Fibroblast of peridontal ligament (primary cell): ENCODE data around the gene GPR78.

ENCODE experiments used
- DNase-seq: peaks from one replicate; pipeline ENCODE4 v3.0.0-alpha.2; 2010; ENCODE audit errors: extremely low read depth

The GPR78 gene

GRCh38 chr4:8586246-8586645 lies 6.1 kb downstream of the GPR78 start:
- DNase-seq: no peak

DNA sequence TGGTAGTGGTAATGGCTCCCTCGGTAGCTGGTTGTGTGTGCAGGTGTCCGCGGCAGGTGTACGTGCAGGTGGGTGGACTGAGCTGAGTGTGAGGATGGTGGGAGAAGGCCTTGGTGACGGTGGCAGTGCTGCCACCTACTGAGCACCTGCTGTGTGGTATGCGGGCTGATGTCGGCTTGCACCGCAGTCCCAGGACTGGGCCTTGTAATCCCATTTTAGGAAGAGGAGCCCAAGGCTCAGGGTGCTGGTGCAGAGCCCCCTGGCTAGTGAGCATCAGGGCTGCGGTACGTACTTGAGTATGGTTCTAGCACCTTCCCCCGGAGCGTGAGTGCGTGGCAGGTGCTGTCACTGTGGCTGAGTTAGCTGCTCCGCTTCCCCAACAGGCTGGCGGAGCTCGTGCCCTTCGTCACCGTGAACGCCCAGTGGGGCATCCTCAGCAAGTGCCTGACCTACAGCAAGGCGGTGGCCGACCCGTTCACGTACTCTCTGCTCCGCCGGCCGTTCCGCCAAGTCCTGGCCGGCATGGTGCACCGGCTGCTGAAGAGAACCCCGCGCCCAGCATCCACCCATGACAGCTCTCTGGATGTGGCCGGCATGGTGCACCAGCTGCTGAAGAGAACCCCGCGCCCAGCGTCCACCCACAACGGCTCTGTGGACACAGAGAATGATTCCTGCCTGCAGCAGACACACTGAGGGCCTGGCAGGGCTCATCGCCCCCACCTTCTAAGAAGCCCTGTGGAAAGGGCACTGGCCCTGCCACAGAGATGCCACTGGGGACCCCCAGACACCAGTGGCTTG lies 6.7 kb downstream of the GPR78 start:
- DNase-seq: no peak

DNA sequence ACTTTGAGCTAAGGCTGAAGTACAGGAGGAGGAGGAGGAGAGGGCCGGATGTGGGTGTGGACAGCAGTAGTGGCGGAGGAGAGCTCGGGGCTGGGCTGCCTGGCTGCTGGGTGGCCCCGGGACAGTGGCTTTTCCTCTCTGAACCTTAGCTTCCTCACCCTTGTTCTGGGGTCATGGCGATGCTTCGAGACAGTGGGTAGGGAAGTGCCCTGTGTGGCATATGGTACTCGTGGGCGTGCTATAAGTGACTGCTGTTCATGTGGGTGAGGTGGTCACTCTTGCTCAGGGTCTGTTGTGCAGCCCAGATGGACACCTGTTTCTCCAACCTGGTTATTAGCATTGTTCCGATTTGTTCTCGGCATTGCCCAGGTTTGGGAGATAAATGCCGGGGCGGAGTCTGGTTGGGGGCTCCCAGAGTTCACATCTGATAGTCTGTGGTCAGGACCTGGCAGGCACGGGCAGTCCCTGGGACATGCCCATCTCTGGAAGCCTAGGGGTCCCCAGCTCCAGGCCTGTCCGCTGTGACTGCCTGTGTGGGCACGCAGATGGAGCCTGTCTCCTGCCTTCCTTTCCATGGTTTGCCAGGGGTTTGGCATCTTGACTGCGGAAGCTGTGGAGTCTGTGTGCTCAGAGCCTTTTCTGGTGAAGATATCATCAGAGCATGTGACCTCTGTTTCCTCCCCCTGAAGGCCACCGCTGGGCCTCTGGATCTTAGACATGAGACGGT lies 7.4 kb downstream of the GPR78 start:
- DNase-seq: no peak

- DNase-seq: no peak
These were observed 7.9 kb downstream of the GPR78 start for GRCh38 chr4:8588196-8588470.

GRCh38 chr4:8589336-8589735 lies 9.1 kb downstream of the GPR78 start:
- DNase-seq: no peak

- DNase-seq: peak; percentile 87
These were observed 9.8 kb downstream of the GPR78 start for GRCh38 chr4:8589823-8590545.

- DNase-seq: no peak
These were observed 10.3 kb downstream of the GPR78 start for GRCh38 chr4:8590546-8590880.

GRCh38 chr4:8591114-8591513 lies 10.9 kb downstream of the GPR78 start:
- DNase-seq: no peak

DNA sequence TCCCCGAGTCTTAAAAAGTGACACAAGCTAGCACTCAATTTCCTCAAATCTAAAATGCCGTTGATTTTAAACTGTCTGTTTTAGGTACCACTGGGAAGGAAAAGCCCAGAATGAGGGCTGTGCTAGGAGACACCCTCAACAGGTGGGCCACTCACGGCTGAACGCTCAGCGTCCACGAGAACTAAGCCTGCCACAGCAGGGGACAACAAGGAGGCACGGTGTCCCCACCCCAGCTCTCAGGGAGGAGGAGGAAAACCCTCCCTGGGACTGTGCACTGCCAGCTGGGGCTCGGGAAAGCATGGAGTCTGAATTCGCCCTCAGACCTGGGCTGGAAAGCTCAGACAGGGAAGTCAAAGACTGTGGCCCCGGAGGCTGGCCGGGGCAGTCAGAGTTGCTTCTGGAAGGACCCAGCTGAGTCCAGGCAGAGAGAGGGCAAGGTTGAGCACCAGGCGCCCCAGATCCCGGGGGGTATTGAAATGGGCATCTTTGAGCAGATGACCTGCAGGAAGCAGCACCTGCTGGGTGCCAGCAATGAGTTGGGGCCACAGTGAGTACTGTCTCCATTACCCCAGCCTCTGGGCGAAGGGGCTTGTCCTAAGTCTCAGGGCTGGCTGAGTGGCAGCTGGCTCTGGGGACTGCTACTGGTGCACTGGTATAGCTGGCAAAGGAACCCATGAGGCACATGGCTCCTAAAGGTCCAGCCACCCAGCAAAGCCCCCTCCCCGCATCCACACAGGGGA lies 11.6 kb downstream of the GPR78 start:
- no peak for DNase-seq

DNA sequence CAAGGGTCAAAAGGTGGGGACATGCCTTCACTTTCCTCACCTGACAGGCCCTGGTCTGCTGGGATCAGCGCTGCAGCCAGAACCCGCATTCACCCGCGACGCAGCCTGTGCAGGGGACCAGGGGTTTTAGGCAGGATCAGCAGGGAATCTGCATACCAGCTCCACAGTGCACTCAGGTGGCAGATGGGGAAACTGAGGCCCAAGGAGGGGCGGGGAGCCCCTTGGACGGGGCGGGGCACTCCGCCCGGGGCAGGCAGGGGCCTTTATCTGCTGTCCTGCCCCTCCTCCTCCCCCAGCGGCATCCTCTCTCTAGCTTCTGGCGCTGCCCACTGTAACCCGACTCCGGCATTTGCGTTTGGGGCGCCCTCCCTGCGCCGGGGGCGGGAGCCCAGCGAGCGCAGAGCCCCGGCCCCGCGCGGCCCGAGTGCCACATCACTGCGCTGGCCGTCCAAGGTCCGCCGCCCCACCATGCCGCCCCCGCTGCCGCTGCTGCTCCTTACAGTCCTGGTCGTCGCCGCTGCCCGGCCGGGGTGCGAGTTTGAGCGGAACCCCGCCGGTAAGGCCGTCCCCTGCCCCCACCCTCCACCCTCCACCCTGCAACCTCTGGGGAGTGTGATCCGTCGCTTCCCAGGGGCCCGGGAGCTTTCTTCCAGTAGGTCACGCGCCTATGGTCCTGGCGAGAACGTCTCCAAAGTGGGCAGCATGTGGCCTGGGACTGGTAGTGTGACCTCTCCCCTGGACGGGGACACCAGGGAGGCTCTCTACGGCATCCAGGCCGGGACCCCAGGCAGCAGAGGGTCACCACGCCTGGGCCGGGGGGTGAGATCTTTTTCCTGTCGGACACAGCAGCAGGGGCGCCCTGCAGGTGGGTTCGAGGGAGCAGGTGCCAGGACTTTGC lies 12.4 kb downstream of the GPR78 start, which contains the start of gene CPZ:
Gene CPZ (plus strand): TSS at position 400 of the 898 bp plus-strand sequence. CDS start 69 bp downstream, at position 469.
- peak; percentile 44 for DNase-seq

DNA sequence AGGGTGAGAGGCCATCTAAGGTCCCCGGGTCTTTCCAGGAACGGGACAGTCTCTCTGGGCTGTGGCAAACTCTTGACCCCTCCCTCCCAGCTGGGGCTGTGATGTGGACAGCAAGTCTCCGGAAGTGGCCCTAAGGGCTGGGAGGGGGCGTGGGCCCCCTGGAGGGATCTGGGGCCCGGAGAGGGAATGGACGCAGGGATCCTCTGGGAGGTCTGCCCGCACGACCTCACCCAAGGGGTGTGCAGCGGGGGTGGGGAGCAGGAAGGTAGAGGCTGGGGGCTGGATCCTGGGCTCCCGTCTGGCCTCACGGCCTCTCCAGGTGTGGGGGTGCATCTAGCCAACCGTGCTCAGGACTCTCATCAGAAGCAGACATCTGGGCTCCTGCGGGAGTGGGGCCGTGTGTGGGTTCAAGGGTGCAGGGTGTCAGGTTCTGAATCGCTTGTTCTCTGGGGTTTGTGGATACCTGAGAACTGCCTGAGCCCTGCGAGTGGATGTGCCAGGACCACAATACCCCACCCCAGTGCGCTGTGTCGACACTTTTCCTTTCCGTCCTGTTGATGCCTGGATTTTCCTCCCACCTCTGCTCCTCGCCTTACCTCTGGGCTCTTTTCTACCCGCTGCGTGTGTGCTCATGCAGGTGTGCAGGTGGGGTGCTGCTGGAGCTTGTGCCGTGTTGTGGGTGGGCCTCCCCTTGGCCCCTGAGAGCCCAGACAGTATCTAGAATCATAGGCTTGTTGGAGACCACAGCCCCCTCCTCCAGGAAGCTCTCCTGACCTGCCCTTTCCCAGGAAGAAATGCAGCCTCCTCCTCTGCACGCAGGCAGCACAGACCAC lies 13.3 kb downstream of the GPR78 start:
- no peak for DNase-seq

DNA sequence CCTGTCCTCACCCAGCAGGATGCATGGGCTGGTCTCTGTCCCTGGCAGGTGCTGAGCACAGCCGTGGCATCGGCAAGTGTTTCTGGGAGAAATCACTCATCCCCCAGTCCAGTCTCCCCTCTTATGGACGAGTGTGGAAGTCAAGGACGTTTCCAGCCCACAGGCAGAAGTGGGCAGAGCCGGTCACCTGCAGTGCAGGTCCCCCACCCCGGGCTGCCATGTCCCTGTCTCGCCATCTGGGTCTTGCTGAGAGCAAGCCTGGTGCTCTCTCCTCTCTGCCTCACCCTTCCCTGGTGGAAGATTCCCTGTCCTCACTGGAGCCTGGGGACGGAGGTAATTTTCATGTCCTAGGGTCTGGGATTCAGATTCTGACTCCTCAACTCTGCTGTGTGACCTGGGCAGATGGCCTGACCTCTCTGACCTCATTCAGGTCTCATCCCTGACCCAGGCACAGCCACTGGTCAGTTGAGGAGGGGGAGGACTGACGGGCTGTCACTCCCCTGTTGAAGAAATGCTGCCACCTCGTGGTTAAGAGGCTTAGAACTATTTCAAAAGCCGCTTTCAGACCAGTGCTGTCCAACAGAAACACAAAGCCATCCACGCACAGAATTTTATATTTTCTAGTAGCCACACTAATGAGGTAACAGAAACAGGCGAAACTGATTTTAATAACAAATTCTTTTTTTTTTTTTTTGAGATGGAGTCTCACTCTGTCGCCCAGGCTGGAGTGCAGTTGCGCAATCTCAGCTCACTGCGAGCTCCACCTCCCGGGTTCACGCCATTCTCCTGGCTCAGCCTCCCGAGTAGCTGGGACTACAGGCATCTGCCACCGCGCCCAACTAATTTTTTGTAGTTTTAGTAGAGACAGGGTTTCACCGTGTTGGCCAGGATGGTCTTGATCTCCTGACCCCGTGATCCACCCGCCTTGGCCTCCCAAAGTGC lies 14.2 kb downstream of the GPR78 start:
- DNase-seq: peak; percentile 87

GRCh38 chr4:8595237-8596087 lies 15.3 kb downstream of the GPR78 start:
- no peak for DNase-seq

DNA sequence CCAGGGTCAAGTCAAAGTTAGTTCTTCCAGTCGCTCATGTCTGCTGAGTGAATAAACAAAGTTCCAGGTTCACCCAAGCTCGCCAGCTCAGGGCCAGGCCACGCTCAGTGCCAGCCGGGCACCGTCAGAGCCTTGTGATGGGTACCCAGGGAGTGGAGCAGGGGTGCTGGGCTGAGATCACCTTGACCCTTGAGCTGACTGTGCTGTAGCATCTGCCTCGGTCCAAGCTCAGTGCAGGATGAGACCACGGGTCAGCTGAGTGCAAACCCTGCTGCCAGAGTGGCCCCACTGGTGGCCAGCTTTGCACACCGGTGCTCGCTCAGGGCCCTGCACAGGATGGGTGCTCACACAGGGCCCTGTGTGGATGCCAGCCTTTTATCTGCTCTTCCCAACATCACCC lies 16.7 kb downstream of the GPR78 start:
- no peak for DNase-seq

DNA sequence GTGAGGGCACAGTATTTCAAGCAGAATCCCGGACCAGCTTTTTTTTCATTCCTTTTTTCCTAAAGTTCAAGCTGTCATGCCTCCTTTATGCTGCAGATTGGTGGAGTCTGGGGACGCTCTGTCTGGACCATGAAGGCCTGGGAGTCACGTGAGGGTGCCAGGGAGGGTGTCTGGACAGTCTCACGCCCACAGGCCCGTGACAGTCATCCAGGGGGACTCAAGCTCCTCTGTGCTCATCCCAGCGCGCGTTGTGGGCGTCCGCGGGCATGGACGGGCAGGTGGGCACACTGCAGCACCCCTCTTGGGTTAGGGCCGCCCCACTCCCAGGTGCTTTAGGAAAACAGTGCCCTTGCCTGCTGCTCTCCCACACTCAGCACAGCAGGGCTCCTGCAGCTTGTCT lies 17.1 kb downstream of the GPR78 start:
- no peak for DNase-seq

GRCh38 chr4:8597791-8598190 lies 17.6 kb downstream of the GPR78 start:
- no peak for DNase-seq

DNA sequence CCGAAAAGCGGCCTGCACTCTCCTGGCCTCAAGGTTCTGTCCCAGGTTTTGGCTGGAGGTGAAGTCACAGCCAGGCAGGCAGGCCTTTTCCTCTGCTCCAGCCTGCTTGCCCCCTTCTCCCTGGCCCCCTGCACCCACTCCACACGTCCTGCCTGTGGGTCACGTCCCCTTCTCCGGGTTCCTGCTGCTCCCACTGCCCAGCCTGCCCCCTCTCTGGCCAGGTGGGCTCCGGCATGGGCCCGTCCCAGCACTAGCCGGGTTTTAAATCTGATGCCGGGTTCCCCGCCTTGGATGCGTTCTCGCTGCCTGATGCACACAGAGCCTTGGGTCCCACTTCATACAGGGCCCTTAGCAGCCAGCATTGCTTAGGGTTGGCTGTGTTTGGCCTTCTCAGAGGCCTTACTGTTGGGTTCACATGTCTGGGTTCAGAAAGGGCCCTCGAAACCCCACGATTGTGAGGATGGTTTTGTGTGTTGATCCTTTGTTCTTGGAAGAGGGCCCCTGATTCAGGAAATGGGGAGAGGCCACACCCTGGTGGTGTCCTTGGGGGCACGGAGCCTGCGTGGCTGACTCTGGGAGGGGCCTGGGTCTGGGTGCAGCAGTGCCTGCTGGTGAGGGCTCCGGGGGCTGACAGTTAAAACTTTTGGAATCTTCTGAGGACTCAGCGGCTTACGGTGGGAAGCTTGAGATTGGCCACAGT lies 18.3 kb downstream of the GPR78 start:
- DNase-seq: no peak

GRCh38 chr4:8599091-8599460 lies 18.9 kb downstream of the GPR78 start:
- DNase-seq: no peak
